Stomach (tissue), 9 donors: Measurements from ENCODE around the gene MYB. TPM values are rescaled to one million over a fixed set of nuclear protein-coding genes. Genes with fewer than 3 reads are reported as not detected.

Source experiments
- DNase-seq, 2 donors: peaks; one replicate each; pipeline versions ENCODE4 v3.0.0 to v3.0.0-alpha.2; 2013 to 2019
- H3K27ac ChIP-seq, 5 donors: fragments of 200-600 bp in 4 of 5; sonication (generic) in 4 of 5; one replicate each; pipeline ENCODE4 v1.5.1; 2013 to 2019; ENCODE audit warnings: mild to moderate bottlenecking in 1 of 5, moderate library complexity in 1 of 5
- H3K27me3 ChIP-seq, 3 donors: fragments of 200-600 bp; sonication (generic); one replicate each; pipeline ENCODE4 v1.5.1; 2017 to 2019; ENCODE audit warnings: mixed run types in 1 of 3
- H3K36me3 ChIP-seq, 4 donors: fragments of 200-600 bp; sonication (generic); 1 replicate in 3 of 4; 2 replicates in 1 of 4; pipeline ENCODE4 v1.5.1; 2016 to 2019
- H3K4me1 ChIP-seq, 4 donors: fragments of 200-600 bp; sonication (generic); one replicate each; pipeline ENCODE4 v1.5.1; 2016 to 2019
- H3K4me3 ChIP-seq, 4 donors: fragments of 200-600 bp; sonication (generic) in 3 of 4; one replicate each; pipeline ENCODE4 v1.5.1; 2016 to 2019; ENCODE audit warnings: mild to moderate bottlenecking in 1 of 4
- H3K9me3 ChIP-seq, 4 donors: fragments of 200-600 bp; sonication (generic); one replicate each; pipeline ENCODE4 v1.5.1; 2016 to 2019
- CTCF ChIP-seq, 7 experiments: fragments of 450-650 bp in 4 of 7; fragments of 200-600 bp in 3 of 7; sonication (generic) in 3 of 7; IDR thresholded peaks; one replicate each; pipeline ENCODE4 v1.5.1; 2016 to 2019; ENCODE audit warnings: antibody characterized with exemption in 7 of 7, control low read depth in 2 of 7, mild to moderate bottlenecking in 1 of 7
- EP300 ChIP-seq: sonication (generic); formaldehyde crosslinking; IDR thresholded peaks from one replicate; pipeline ENCODE4 v1.6.1; 2017; ENCODE audit warnings: antibody characterized with exemption
- POLR2A ChIP-seq, 4 donors: fragments of 450-650 bp; IDR thresholded peaks; one replicate each; pipeline ENCODE4 v1.6.1; 2016; ENCODE audit warnings: antibody characterized with exemption in 4 of 4, control low read depth in 2 of 4, mild to moderate bottlenecking in 1 of 4, moderate library complexity in 1 of 4
- POLR2AphosphoS5 ChIP-seq, 3 donors: sonication (generic); formaldehyde crosslinking; IDR thresholded peaks; one replicate each; pipeline ENCODE4 v1.6.1; 2016; ENCODE audit warnings: antibody characterized with exemption in 3 of 3
- WGBS, 5 donors: extraction: QIAGEN DNeasy Blood & Tissue Kit in 3 of 5; methylation state at CpG; one replicate each; pipeline versions ENCODE4 v1.1.5 to v1.1.7; 2013 to 2018; 5-methylcytosine and 5-hydroxymethylcytosine counted together
- intact Hi-C: fragments of 100-400 bp; cut with DNase I; formaldehyde crosslinking; loops from one replicate; pipeline ENCODE4 v1.15.1; 2023; ENCODE audit warnings: low total_unique reads
- polyA plus RNA-seq, 3 donors: library from polyadenylated mRNA; stranded (reverse); fragments of 200-250 nt; gene quantifications; one replicate each; pipeline ENCODE4 v1.2.3, GENCODE V29; 2013
- total RNA-seq, 5 donors: library from RNA; depleted of rRNA; stranded (reverse); fragments of >200 nt; gene quantifications; one replicate each; pipeline versions ENCODE4 v1.1.0 to v1.2.3, GENCODE V29; 2014 to 2016
- donor health status: healthy with polysubstance abuse.
- donor health status: Bipolar disorder and iron deficiency.
- donor health status: healthy.

MYB gene
- total and polyA plus RNA-seq, 8 donors: 0.56 to 118 (median 2.9) TPM; not detected in 2

DNA sequence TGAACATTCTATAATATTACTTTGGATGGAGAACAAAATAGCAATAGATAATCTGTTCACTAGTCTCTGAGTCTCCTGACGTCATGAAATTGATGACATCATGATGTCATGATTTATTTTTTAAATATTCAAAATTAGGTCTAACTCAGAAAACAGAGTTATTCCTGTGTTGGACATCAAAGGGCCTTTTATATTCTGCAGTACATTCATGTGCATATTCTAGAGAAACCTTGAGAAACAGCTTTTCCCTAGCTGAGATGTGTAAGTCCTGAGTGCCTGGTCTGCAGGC lies 53.3 kb downstream of the MYB start:
- intact Hi-C loops: no loop called here
- H3K27me3 ChIP-seq: no peaks in the 10 kb centered on the region
- H3K4me1 ChIP-seq: no peaks in the 10 kb centered on the region
- whole genome bisulfite sequencing, 5 donors: 50 to 70% (median 63%) methylated on average over 1 of the region's 1 CpG
- DNase-seq: no peak
- H3K4me3 ChIP-seq: no peak overlapping the region
- H3K9me3 ChIP-seq: no peaks in the 10 kb centered on the region
- H3K27ac ChIP-seq: no peak overlapping the region
- H3K36me3 ChIP-seq: no peaks in the 10 kb centered on the region
- no peak for TF ChIP-seq POLR2A (IDR thresholded peaks at IDR 0.05)
- TF ChIP-seq POLR2AphosphoS5 (IDR thresholded peaks at IDR 0.05): no peak
- TF ChIP-seq EP300: no peak
- no peak for TF ChIP-seq CTCF (IDR thresholded peaks at IDR 0.05)

DNA sequence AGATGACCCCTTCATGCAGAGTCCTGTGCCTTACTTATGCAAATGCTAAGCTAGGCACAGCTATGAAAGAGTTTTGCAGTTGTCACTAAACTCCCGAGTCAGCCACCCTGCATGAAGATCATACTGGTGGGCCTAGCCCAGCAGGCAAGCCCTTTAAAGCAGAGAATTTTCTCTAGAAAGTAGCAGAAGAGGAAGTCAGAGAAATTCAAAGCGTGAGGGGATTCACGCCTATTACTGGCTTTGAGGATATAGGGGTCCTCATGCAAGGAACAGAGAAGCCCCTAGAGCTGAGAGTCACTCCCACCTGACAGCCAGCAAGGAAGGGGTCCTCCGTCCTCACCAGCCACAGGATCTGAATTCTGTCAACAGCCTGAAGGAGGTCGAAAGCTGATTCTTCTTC lies 54.6 kb downstream of the MYB start:
- TF ChIP-seq CTCF (IDR thresholded peaks at IDR 0.05) (no peak), POLR2AphosphoS5 (IDR thresholded peaks at IDR 0.05) (no peak), POLR2A (IDR thresholded peaks at IDR 0.05) (no peak), EP300 (no peak)
- H3K9me3 ChIP-seq: no peaks in the 10 kb centered on the region
- H3K4me3 ChIP-seq: no peak overlapping the region
- intact Hi-C loops: no loop called here
- H3K27ac ChIP-seq: no peak overlapping the region
- DNase-seq: no peak
- WGBS, 5 donors: 77 to 88% (median 87%) methylated on average over 5 of the region's 5 CpGs
- H3K27me3 ChIP-seq: no peaks in the 10 kb centered on the region
- H3K36me3 ChIP-seq: no peaks in the 10 kb centered on the region
- H3K4me1 ChIP-seq: no peaks in the 10 kb centered on the region

DNA sequence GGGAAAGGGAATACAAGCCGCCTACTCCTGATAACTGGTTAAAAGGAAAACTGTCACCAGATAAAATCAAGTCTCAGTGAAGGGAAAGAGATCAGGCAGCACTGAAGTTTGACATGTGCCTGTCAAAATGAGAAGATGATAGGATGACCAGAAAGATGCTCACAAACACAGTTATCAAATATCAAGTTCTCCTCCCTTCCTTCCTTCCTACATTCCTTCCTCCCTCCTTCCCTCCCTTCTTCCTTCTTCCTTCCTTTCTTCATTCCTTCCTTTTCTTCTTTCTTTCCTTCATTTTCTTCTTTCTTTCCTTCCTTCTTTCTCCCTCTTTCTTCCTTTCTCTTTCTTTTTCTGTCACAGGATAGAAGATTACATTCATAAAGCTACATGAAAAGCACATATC lies 55.2 kb downstream of the MYB start:
- WGBS, 5 donors: 79 to 100% (median 88%) methylated on average over 1 of the region's 1 CpG

DNA sequence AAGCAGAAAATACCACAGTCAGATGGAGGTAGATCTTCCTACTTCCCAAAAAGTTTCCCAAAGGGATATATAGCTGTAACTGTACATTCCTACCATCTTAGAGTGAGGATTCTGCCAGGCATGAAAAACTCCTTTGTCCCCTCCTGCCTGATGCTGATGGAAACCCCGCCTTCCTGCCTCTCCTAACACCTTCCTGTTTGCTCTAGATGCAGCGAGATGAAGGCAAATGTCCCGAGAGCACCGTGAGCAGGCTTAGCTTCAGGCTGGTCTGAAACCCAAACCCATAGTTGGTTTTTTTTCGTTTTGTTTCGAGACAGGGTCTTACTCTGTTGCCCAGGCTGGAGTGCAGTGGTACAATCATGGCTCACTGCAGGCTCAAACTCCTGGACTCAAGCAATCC lies 55.6 kb downstream of the MYB start:
- H3K9me3 ChIP-seq: no peaks in the 10 kb centered on the region
- H3K4me1 ChIP-seq: no peaks in the 10 kb centered on the region
- no peaks in the 10 kb centered on the region for H3K36me3 ChIP-seq
- H3K27me3 ChIP-seq: no peaks in the 10 kb centered on the region
- no peak overlapping the region for H3K4me3 ChIP-seq
- H3K27ac ChIP-seq: no peak overlapping the region
- no peak for TF ChIP-seq POLR2A (IDR thresholded peaks at IDR 0.05)
- no peak for TF ChIP-seq CTCF (IDR thresholded peaks at IDR 0.05)
- no peak for TF ChIP-seq EP300
- TF ChIP-seq POLR2AphosphoS5 (IDR thresholded peaks at IDR 0.05): no peak
- intact Hi-C loops: no loop called here
- WGBS, 5 donors: 43 to 58% (median 48%) methylated on average over 6 of the region's 6 CpGs
- DNase-seq: no peak

More for the DNA sequence above, 55.2 kb downstream of the MYB start:
- Histone ChIP-seq H3K36me3 (no peaks in the 10 kb centered on the region), H3K9me3 (no peaks in the 10 kb centered on the region), H3K4me1 (no peaks in the 10 kb centered on the region), H3K4me3 (no peak overlapping the region), H3K27me3 (no peaks in the 10 kb centered on the region), H3K27ac (no peak overlapping the region)
- DNase-seq: no peak
- intact Hi-C loops: no loop called here
- no peak for TF ChIP-seq EP300
- no peak for TF ChIP-seq POLR2AphosphoS5 (IDR thresholded peaks at IDR 0.05)
- no peak for TF ChIP-seq POLR2A (IDR thresholded peaks at IDR 0.05)
- no peak for TF ChIP-seq CTCF (IDR thresholded peaks at IDR 0.05)

GRCh38 chr6:135240711-135241110 lies 59.6 kb downstream of the MYB start:
- DNase-seq: no peak
- Histone ChIP-seq H3K36me3 (no peaks in the 10 kb centered on the region), H3K4me3 (no peak overlapping the region), H3K4me1 (peaks cover 0 to 3% (median 0%) of the 10 kb centered on the region in 4 donors), H3K27ac (no peak overlapping the region), H3K27me3 (no peaks in the 10 kb centered on the region), H3K9me3 (no peaks in the 10 kb centered on the region)
- intact Hi-C loops: no loop called here
- TF ChIP-seq POLR2AphosphoS5 (IDR thresholded peaks at IDR 0.05): no peak
- TF ChIP-seq CTCF (IDR thresholded peaks at IDR 0.05): no peak
- TF ChIP-seq POLR2A (IDR thresholded peaks at IDR 0.05): no peak
- TF ChIP-seq EP300: no peak
- WGBS, 5 donors: 84 to 92% (median 89%) methylated on average over 5 of the region's 5 CpGs
